ENCODE data around the gene MRPL10. TPM values are rescaled to one million over a fixed set of nuclear protein-coding genes. Genes with fewer than 3 reads are reported as not detected.

MRPL10 gene
- total and polyA plus RNA-seq, 10 of the 15 experiments (the other 5 are each of a cell fraction or from before 2014, with no cell fraction given) = 18.9 to 61.9 (median 47.3) TPM

DNA sequence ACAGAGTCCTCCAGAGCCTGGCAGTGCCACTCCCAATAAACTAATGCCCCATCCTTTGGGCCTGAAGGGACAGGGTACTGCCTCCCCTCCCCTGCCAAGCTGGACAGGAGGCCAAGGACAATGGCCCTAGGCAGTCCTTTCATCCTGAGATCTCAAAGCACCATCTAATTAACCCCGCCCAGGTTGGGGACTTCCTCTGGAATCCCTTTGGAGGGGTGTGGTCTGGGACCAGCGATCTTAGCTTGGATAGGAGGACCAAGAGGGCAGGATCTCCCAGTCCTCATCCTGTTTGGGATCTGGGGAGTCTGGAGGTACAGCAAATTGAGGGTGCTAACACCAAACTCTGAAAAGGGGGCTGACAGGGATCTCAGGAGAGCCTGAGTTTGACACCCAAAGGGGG, 37.8 kb upstream of the MRPL10 start:
- ChIA-PET SMC1A (ENCODE audit: uncharacterized antibody, unreplicated experiment) (no interaction called here), CTCF (no interaction called here), RAD21 (ENCODE audit: unreplicated experiment) (no interaction called here), POLR2A (no interaction called here)
- in situ Hi-C loops (cut with MboI) (no loop called here), intact Hi-C loops (cut with micrococcal nuclease; ENCODE audit: unreplicated experiment) (no loop called here)
- Histone ChIP-seq H3K4me2 (ENCODE audit: control insufficient read depth, insufficient read depth) (no peak overlapping the region), H3K9ac (ENCODE audit: control insufficient read depth, insufficient read depth, low read length) (no peak overlapping the region), H3K27ac (ENCODE audit: control insufficient read depth, insufficient read depth) (no peak overlapping the region), H3K36me3 (ENCODE audit: control insufficient read depth in 2 of 2, insufficient read depth in 2 of 2, low read length in 1 of 2) (no peaks in the 10 kb centered on the region), H4K20me1 (ENCODE audit: control insufficient read depth, insufficient read depth) (no peaks in the 10 kb centered on the region), H3K9me3 (replicated peaks; ENCODE audit: control insufficient read depth, insufficient read depth, low read length) (no peaks in the 10 kb centered on the region), H3K27me3 (replicated peaks in 1 of 2; ENCODE audit: control insufficient read depth in 2 of 2, insufficient read depth in 2 of 2, low read length in 1 of 2) (peaks cover 0 to 7% of the 10 kb centered on the region in 2 experiments), H3K4me3 (no peak overlapping the region), H3K79me2 (ENCODE audit: control insufficient read depth, insufficient read depth, low read length) (no peaks in the 10 kb centered on the region), H2AFZ (ENCODE audit: control insufficient read depth, low read depth, low read length) (no peak overlapping the region), H3K4me1 (ENCODE audit: control insufficient read depth, insufficient read depth, low read length) (peaks cover 6% of the 10 kb centered on the region; the same call in 1 of the 2 replicates)
- no peak for FAIRE-seq
- 0% methylated on average over 2 of the region's 2 CpGs for WGBS (ENCODE audit: insufficient coverage, insufficient replicate concordance, low lambda C conversion rate, missing lambda C conversion rate)
- TF ChIP-seq, protein P1, sequence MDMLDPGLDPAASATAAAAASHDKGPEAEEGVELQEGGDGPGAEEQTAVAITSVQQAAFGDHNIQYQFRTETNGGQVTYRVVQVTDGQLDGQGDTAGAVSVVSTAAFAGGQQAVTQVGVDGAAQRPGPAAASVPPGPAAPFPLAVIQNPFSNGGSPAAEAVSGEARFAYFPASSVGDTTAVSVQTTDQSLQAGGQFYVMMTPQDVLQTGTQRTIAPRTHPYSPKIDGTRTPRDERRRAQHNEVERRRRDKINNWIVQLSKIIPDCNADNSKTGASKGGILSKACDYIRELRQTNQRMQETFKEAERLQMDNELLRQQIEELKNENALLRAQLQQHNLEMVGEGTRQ (IDR thresholded peaks at IDR 0.05; ENCODE audit: borderline replicate concordance, low read depth, low read length) = no peak
- TF ChIP-seq IRF4 (IDR thresholded peaks at IDR 0.05; ENCODE audit: low read depth, low read length) = no peak
- no peak for TF ChIP-seq SREBF2 (IDR thresholded peaks at IDR 0.05; ENCODE audit: low read length)
- TF ChIP-seq ZSCAN29 (IDR thresholded peaks at IDR 0.05) = no peak
- no peak for TF ChIP-seq TBL1XR1 (IDR thresholded peaks at IDR 0.05; ENCODE audit: low read depth, low read length)
- TF ChIP-seq TCF3 (IDR thresholded peaks at IDR 0.05; ENCODE audit: borderline replicate concordance, insufficient read depth, low read depth, low read length) = no peak
- TF ChIP-seq, protein P2, sequence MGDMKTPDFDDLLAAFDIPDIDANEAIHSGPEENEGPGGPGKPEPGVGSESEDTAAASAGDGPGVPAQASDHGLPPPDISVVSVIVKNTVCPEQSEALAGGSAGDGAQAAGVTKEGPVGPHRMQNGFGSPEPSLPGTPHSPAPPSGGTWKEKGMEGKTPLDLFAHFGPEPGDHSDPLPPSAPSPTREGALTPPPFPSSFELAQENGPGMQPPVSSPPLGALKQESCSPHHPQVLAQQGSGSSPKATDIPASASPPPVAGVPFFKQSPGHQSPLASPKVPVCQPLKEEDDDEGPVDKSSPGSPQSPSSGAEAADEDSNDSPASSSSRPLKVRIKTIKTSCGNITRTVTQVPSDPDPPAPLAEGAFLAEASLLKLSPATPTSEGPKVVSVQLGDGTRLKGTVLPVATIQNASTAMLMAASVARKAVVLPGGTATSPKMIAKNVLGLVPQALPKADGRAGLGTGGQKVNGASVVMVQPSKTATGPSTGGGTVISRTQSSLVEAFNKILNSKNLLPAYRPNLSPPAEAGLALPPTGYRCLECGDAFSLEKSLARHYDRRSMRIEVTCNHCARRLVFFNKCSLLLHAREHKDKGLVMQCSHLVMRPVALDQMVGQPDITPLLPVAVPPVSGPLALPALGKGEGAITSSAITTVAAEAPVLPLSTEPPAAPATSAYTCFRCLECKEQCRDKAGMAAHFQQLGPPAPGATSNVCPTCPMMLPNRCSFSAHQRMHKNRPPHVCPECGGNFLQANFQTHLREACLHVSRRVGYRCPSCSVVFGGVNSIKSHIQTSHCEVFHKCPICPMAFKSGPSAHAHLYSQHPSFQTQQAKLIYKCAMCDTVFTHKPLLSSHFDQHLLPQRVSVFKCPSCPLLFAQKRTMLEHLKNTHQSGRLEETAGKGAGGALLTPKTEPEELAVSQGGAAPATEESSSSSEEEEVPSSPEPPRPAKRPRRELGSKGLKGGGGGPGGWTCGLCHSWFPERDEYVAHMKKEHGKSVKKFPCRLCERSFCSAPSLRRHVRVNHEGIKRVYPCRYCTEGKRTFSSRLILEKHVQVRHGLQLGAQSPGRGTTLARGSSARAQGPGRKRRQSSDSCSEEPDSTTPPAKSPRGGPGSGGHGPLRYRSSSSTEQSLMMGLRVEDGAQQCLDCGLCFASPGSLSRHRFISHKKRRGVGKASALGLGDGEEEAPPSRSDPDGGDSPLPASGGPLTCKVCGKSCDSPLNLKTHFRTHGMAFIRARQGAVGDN (IDR thresholded peaks at IDR 0.05) = no peak
- no peak for TF ChIP-seq WRNIP1 (IDR thresholded peaks at IDR 0.05; ENCODE audit: borderline replicate concordance, low read depth, low read length)
- TF ChIP-seq, protein P3, sequence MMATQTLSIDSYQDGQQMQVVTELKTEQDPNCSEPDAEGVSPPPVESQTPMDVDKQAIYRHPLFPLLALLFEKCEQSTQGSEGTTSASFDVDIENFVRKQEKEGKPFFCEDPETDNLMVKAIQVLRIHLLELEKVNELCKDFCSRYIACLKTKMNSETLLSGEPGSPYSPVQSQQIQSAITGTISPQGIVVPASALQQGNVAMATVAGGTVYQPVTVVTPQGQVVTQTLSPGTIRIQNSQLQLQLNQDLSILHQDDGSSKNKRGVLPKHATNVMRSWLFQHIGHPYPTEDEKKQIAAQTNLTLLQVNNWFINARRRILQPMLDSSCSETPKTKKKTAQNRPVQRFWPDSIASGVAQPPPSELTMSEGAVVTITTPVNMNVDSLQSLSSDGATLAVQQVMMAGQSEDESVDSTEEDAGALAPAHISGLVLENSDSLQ (IDR thresholded peaks at IDR 0.05) = no peak
- no peak for TF ChIP-seq EZH2 (IDR thresholded peaks at IDR 0.05; ENCODE audit: borderline replicate concordance, control insufficient read depth, low read depth, low read length)
- no peak for DNase-seq (ENCODE audit: low read depth, low spot score)
- no peak for ATAC-seq
- no TSS peak for BruUV-seq (replicated peaks)
